Rectal smooth muscle tissue (tissue), 1 donor: ENCODE data around the gene PSRC1.
A peak's percentile ranks its signal among the peaks of the same experiment; 100 is the strongest.

ENCODE experiments used
- H3K27ac ChIP-seq: one replicate; pipeline ENCODE4 v1.7.0; 2013; ENCODE audit warnings: low read depth, low read length, inconsistent platforms
- H3K27me3 ChIP-seq: one replicate; pipeline ENCODE4 v1.7.0; 2013; ENCODE audit warnings: low read length; ENCODE audit not compliant: control insufficient read depth, insufficient read depth
- H3K36me3 ChIP-seq: one replicate; pipeline ENCODE4 v1.7.0; 2013; ENCODE audit warnings: low read length; ENCODE audit not compliant: control insufficient read depth, insufficient read depth
- H3K4me1 ChIP-seq: one replicate; pipeline ENCODE4 v1.7.0; 2013; ENCODE audit warnings: low read length; ENCODE audit not compliant: control insufficient read depth, insufficient read depth
- H3K4me3 ChIP-seq: one replicate; pipeline ENCODE4 v1.7.0; 2013; ENCODE audit warnings: low read length
- H3K9ac ChIP-seq: one replicate; pipeline ENCODE4 v1.7.0; 2013; ENCODE audit warnings: low read length

PSRC1 gene

GRCh38 chr1:109282952-109283747, at the start of gene PSRC1:
Gene PSRC1 (minus strand): TSS chr1:109283145.
- no peaks in the 10 kb centered on the region for H3K36me3 ChIP-seq
- H3K4me3 ChIP-seq = peak within 1 kb of the TSS; percentile 86
- H3K4me1 ChIP-seq = peaks cover 6% of the 10 kb centered on the region
- peak within 1 kb of the TSS; percentile 89 for H3K27ac ChIP-seq
- peak within 1 kb of the TSS; percentile 80 for H3K9ac ChIP-seq
- no peaks in the 10 kb centered on the region for H3K27me3 ChIP-seq

GRCh38 chr1:109331113-109331512, 48.2 kb upstream of the PSRC1 start:
- no peaks in the 10 kb centered on the region for H3K27me3 ChIP-seq
- H3K36me3 ChIP-seq = peaks cover 6% of the 10 kb centered on the region
- no peaks in the 10 kb centered on the region for H3K4me1 ChIP-seq
- no peak overlapping the region for H3K27ac ChIP-seq
- no peak overlapping the region for H3K9ac ChIP-seq
- H3K4me3 ChIP-seq = no peak overlapping the region

GRCh38 chr1:109327285-109327684, 44.3 kb upstream of the PSRC1 start:
- Histone ChIP-seq H3K9ac (no peak overlapping the region), H3K36me3 (no peaks in the 10 kb centered on the region), H3K4me1 (no peaks in the 10 kb centered on the region), H3K27me3 (no peaks in the 10 kb centered on the region), H3K4me3 (no peak overlapping the region), H3K27ac (no peak overlapping the region)

- no peak overlapping the region for H3K4me3 ChIP-seq
- peaks cover 14% of the 10 kb centered on the region for H3K36me3 ChIP-seq
- H3K4me1 ChIP-seq = no peaks in the 10 kb centered on the region
- no peaks in the 10 kb centered on the region for H3K27me3 ChIP-seq
- H3K9ac ChIP-seq = no peak overlapping the region
- H3K27ac ChIP-seq = no peak overlapping the region
These were observed 40.0 kb upstream of the PSRC1 start for GRCh38 chr1:109322974-109323373.

- H3K9ac ChIP-seq = no peak overlapping the region
- no peak overlapping the region for H3K4me3 ChIP-seq
- no peaks in the 10 kb centered on the region for H3K4me1 ChIP-seq
- H3K36me3 ChIP-seq = peaks cover 17% of the 10 kb centered on the region
- H3K27ac ChIP-seq = no peak overlapping the region
- H3K27me3 ChIP-seq = no peaks in the 10 kb centered on the region
These were observed 36.2 kb upstream of the PSRC1 start for GRCh38 chr1:109319114-109319513.

- Histone ChIP-seq H3K27me3 (no peaks in the 10 kb centered on the region), H3K27ac (no peak overlapping the region), H3K4me1 (no peaks in the 10 kb centered on the region), H3K9ac (no peak overlapping the region), H3K4me3 (no peak overlapping the region), H3K36me3 (peaks cover 15% of the 10 kb centered on the region)
These were observed 33.6 kb upstream of the PSRC1 start for GRCh38 chr1:109316506-109316905.

- Histone ChIP-seq H3K4me1 (no peaks in the 10 kb centered on the region), H3K9ac (no peak overlapping the region), H3K27me3 (no peaks in the 10 kb centered on the region), H3K36me3 (peaks cover 10% of the 10 kb centered on the region), H3K27ac (no peak overlapping the region), H3K4me3 (no peak overlapping the region)
These were observed 32.3 kb upstream of the PSRC1 start for GRCh38 chr1:109315288-109315687.

- H3K27ac ChIP-seq = no peak overlapping the region
- H3K36me3 ChIP-seq = peaks cover 10% of the 10 kb centered on the region
- H3K4me1 ChIP-seq = no peaks in the 10 kb centered on the region
These were observed 31.9 kb upstream of the PSRC1 start for GRCh38 chr1:109314795-109315194.

GRCh38 chr1:109312978-109313775, 30.2 kb upstream of the PSRC1 start:
- Histone ChIP-seq H3K4me3 (no peak overlapping the region), H3K9ac (no peak overlapping the region), H3K27me3 (no peaks in the 10 kb centered on the region), H3K36me3 (peaks cover 3% of the 10 kb centered on the region), H3K4me1 (no peaks in the 10 kb centered on the region), H3K27ac (no peak overlapping the region)

More at GRCh38 chr1:109314795-109315194, 31.9 kb upstream of the PSRC1 start:
- no peaks in the 10 kb centered on the region for H3K27me3 ChIP-seq
- no peak overlapping the region for H3K9ac ChIP-seq
- no peak overlapping the region for H3K4me3 ChIP-seq

- no peak overlapping the region for H3K9ac ChIP-seq
- no peaks in the 10 kb centered on the region for H3K4me1 ChIP-seq
- no peak overlapping the region for H3K4me3 ChIP-seq
- H3K36me3 ChIP-seq = no peaks in the 10 kb centered on the region
- no peak overlapping the region for H3K27ac ChIP-seq
- H3K27me3 ChIP-seq = no peaks in the 10 kb centered on the region
These were observed 29.3 kb upstream of the PSRC1 start for GRCh38 chr1:109312246-109312645.

GRCh38 chr1:109309347-109309746, 26.4 kb upstream of the PSRC1 start:
- no peaks in the 10 kb centered on the region for H3K36me3 ChIP-seq
- H3K4me1 ChIP-seq = no peaks in the 10 kb centered on the region
- no peak overlapping the region for H3K27ac ChIP-seq
- H3K27me3 ChIP-seq = no peaks in the 10 kb centered on the region
- H3K4me3 ChIP-seq = no peak overlapping the region
- H3K9ac ChIP-seq = no peak overlapping the region

- Histone ChIP-seq H3K4me1 (no peaks in the 10 kb centered on the region), H3K27me3 (no peaks in the 10 kb centered on the region), H3K27ac (no peak overlapping the region), H3K36me3 (no peaks in the 10 kb centered on the region), H3K9ac (no peak overlapping the region), H3K4me3 (no peak overlapping the region)
These were observed 24.5 kb upstream of the PSRC1 start for GRCh38 chr1:109307274-109308021.
